ENCODE measurements around the gene MAGI2.

MAGI2 gene

DNA sequence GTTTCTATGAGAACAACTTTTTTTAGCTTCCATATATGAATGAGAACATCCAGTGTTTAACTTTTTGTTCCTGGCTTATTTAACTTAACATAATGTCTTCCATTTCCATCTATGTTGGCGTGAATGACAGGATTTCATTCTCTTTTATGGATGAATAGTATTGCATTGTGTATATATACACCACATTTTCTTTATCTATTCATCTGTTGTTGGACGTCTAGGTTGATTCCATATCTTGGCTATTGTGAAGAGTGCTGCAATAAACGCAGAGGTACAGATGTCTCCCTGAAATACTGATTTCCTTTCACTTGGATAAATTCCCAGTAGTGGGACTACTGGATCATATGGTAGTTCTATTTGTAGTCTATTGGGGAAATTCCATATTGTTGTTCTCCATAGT, 44.3 kb upstream of the MAGI2 start:
- ATAC-seq: no peak
- TF ChIP-seq RARB (CRISPR knock-in tag; IDR thresholded peaks at IDR 0.05): no peak
- TF ChIP-seq ISL1 (CRISPR knock-in tag; IDR thresholded peaks at IDR 0.05): no peak
- no peak for TF ChIP-seq ZFP30 (CRISPR knock-in tag; IDR thresholded peaks at IDR 0.05)
- no peak for TF ChIP-seq ZNF565 (CRISPR knock-in tag; conservative IDR thresholded peaks at IDR 0.05; ENCODE audit: low read depth)
- no peak for TF ChIP-seq OSR1 (CRISPR knock-in tag; IDR thresholded peaks at IDR 0.05)
- no peak for TF ChIP-seq ZC3H10 (CRISPR knock-in tag; IDR thresholded peaks at IDR 0.05)
- no peak for TF ChIP-seq BACH2 (CRISPR knock-in tag; IDR thresholded peaks at IDR 0.05; ENCODE audit: borderline replicate concordance)
- TF ChIP-seq PPARA (CRISPR knock-in tag; IDR thresholded peaks at IDR 0.05; ENCODE audit: borderline replicate concordance): no peak

DNA sequence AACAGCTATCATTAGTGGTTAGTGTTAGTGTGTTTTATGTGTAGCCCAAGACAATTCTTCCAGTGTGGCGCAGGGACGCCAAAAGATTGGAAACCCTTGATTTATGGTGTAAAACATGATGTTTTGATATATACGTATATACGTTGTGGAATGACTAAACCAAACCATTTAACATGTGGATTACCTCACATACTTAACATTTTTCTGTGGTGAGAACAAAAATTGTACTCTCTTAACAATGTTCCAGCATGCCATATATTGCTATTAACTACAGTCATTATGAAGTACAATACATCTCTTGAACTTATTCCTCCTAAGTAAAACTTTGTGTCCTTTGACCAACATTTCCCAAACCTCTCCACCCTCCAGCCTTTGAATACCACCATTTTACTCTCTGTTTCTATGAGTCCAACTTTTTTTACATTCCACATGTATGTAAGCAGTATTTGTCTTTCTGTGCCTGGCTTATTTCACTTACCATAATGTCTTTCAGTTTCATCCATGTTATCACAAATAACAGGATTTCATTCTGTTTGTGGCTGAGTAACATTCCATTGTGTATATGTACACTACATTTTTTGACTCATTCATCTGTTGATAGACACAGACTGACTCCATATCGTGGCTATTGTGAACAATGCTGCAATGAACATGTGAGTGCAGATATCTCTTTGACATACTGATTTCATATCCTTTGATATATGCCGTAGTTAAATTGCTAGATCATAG, 42.2 kb upstream of the MAGI2 start:
- no peak for TF ChIP-seq ESRRG (CRISPR knock-in tag; IDR thresholded peaks at IDR 0.05)
- TF ChIP-seq, protein P1, sequence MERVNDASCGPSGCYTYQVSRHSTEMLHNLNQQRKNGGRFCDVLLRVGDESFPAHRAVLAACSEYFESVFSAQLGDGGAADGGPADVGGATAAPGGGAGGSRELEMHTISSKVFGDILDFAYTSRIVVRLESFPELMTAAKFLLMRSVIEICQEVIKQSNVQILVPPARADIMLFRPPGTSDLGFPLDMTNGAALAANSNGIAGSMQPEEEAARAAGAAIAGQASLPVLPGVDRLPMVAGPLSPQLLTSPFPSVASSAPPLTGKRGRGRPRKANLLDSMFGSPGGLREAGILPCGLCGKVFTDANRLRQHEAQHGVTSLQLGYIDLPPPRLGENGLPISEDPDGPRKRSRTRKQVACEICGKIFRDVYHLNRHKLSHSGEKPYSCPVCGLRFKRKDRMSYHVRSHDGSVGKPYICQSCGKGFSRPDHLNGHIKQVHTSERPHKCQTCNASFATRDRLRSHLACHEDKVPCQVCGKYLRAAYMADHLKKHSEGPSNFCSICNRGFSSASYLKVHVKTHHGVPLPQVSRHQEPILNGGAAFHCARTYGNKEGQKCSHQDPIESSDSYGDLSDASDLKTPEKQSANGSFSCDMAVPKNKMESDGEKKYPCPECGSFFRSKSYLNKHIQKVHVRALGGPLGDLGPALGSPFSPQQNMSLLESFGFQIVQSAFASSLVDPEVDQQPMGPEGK (CRISPR knock-in tag; IDR thresholded peaks at IDR 0.05; ENCODE audit: borderline replicate concordance): 0 out of 2 replicates have a peak, but pooled peaks have one; percentile 12
- peak; percentile 85 for TF ChIP-seq ISL1 (CRISPR knock-in tag; IDR thresholded peaks at IDR 0.05)
- TF ChIP-seq, protein P2, sequence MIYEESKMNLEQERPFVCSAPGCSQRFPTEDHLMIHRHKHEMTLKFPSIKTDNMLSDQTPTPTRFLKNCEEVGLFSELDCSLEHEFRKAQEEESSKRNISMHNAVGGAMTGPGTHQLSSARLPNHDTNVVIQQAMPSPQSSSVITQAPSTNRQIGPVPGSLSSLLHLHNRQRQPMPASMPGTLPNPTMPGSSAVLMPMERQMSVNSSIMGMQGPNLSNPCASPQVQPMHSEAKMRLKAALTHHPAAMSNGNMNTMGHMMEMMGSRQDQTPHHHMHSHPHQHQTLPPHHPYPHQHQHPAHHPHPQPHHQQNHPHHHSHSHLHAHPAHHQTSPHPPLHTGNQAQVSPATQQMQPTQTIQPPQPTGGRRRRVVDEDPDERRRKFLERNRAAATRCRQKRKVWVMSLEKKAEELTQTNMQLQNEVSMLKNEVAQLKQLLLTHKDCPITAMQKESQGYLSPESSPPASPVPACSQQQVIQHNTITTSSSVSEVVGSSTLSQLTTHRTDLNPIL (CRISPR knock-in tag; IDR thresholded peaks at IDR 0.05; ENCODE audit: low read depth): peak; percentile 78
- TF ChIP-seq GLIS3 (CRISPR knock-in tag; IDR thresholded peaks at IDR 0.05): 0 out of 2 replicates have a peak, but pooled peaks have one; percentile 19
- no peak for TF ChIP-seq ZNF70 (CRISPR knock-in tag; IDR thresholded peaks at IDR 0.05)
- peak; percentile 81 for ATAC-seq

DNA sequence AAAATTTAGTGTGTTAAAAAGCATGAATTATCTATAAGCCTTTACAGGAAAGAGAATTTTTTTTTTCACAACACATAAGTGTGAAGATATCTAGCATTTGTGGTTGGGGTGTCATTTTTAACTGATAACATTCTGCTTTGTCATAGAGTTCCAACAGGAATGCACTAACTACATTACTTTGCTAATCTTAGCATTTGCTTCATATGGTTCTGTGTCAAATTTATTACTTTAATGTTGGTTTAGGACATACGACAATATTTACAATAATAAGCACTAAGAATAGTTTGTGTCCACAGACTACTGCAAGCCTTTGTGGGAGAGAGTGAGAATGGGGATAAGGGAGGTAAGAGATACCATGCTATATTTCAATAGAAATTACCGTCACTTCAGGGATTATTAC, 40.6 kb upstream of the MAGI2 start:
- peak; percentile 26; the same call in 1 of the 2 replicates for TF ChIP-seq ISL1 (CRISPR knock-in tag; IDR thresholded peaks at IDR 0.05)
- TF ChIP-seq PPARA (CRISPR knock-in tag; IDR thresholded peaks at IDR 0.05; ENCODE audit: borderline replicate concordance): no peak
- TF ChIP-seq, protein P3, sequence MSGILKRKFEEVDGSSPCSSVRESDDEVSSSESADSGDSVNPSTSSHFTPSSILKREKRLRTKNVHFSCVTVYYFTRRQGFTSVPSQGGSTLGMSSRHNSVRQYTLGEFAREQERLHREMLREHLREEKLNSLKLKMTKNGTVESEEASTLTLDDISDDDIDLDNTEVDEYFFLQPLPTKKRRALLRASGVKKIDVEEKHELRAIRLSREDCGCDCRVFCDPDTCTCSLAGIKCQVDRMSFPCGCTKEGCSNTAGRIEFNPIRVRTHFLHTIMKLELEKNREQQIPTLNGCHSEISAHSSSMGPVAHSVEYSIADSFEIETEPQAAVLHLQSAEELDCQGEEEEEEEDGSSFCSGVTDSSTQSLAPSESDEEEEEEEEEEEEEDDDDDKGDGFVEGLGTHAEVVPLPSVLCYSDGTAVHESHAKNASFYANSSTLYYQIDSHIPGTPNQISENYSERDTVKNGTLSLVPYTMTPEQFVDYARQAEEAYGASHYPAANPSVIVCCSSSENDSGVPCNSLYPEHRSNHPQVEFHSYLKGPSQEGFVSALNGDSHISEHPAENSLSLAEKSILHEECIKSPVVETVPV (CRISPR knock-in tag; IDR thresholded peaks at IDR 0.05): no peak
- TF ChIP-seq, protein P4, sequence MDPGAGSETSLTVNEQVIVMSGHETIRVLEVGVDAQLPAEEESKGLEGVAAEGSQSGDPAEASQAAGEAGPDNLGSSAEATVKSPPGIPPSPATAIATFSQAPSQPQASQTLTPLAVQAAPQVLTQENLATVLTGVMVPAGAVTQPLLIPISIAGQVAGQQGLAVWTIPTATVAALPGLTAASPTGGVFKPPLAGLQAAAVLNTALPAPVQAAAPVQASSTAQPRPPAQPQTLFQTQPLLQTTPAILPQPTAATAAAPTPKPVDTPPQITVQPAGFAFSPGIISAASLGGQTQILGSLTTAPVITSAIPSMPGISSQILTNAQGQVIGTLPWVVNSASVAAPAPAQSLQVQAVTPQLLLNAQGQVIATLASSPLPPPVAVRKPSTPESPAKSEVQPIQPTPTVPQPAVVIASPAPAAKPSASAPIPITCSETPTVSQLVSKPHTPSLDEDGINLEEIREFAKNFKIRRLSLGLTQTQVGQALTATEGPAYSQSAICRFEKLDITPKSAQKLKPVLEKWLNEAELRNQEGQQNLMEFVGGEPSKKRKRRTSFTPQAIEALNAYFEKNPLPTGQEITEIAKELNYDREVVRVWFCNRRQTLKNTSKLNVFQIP (CRISPR knock-in tag; IDR thresholded peaks at IDR 0.05; ENCODE audit: borderline replicate concordance, low read depth): no peak
- no peak for ATAC-seq

DNA sequence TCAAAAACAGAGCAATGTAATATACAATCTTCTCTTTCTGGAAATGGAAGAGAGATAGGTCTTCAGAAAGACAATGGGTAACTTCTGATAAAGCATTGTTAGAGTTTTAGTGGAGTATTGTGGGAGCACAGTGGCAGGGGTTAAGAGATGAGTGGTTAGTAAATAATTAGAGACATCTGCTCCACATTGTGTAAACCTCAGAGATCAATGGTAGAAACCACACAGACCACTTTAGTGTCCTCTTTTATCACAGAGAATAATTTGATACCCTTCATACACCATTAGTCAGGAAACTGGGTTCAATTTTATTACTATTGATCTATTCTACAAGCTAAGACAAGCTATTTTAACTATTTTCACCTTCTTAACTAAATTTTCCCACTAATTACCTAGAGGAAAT, 35.9 kb upstream of the MAGI2 start:
- ATAC-seq: no peak
- TF ChIP-seq, protein P5, sequence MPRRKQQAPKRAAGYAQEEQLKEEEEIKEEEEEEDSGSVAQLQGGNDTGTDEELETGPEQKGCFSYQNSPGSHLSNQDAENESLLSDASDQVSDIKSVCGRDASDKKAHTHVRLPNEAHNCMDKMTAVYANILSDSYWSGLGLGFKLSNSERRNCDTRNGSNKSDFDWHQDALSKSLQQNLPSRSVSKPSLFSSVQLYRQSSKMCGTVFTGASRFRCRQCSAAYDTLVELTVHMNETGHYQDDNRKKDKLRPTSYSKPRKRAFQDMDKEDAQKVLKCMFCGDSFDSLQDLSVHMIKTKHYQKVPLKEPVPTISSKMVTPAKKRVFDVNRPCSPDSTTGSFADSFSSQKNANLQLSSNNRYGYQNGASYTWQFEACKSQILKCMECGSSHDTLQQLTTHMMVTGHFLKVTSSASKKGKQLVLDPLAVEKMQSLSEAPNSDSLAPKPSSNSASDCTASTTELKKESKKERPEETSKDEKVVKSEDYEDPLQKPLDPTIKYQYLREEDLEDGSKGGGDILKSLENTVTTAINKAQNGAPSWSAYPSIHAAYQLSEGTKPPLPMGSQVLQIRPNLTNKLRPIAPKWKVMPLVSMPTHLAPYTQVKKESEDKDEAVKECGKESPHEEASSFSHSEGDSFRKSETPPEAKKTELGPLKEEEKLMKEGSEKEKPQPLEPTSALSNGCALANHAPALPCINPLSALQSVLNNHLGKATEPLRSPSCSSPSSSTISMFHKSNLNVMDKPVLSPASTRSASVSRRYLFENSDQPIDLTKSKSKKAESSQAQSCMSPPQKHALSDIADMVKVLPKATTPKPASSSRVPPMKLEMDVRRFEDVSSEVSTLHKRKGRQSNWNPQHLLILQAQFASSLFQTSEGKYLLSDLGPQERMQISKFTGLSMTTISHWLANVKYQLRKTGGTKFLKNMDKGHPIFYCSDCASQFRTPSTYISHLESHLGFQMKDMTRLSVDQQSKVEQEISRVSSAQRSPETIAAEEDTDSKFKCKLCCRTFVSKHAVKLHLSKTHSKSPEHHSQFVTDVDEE (CRISPR knock-in tag; IDR thresholded peaks at IDR 0.05): no peak
- TF ChIP-seq TOX (CRISPR knock-in tag; IDR thresholded peaks at IDR 0.05; ENCODE audit: borderline replicate concordance) (no peak), ISL1 (CRISPR knock-in tag; IDR thresholded peaks at IDR 0.05) (no peak), PPARA (CRISPR knock-in tag; IDR thresholded peaks at IDR 0.05; ENCODE audit: borderline replicate concordance) (no peak), ZC3H10 (CRISPR knock-in tag; IDR thresholded peaks at IDR 0.05) (no peak), GLIS3 (CRISPR knock-in tag; IDR thresholded peaks at IDR 0.05) (no peak), OSR1 (CRISPR knock-in tag; IDR thresholded peaks at IDR 0.05) (no peak)
- TF ChIP-seq, protein P2 (CRISPR knock-in tag; IDR thresholded peaks at IDR 0.05; ENCODE audit: low read depth): no peak
- TF ChIP-seq, protein P4 (CRISPR knock-in tag; IDR thresholded peaks at IDR 0.05; ENCODE audit: borderline replicate concordance, low read depth): no peak

Data from SK-N-SH treated with all-trans-retinoic acid at 6 μM for 48 hours (cell line).